H1 (cell line): Measurements from ENCODE around the gene ABI1. TPM values are rescaled to one million over a fixed set of nuclear protein-coding genes. Genes with fewer than 3 reads are reported as not detected.

Source experiments
- HDAC2 ChIP-seq, 2 experiments: fragments of 300-600 bp in 1 of 2; sonication (generic) in 1 of 2; IDR thresholded peaks; 2 replicates each; pipeline ENCODE4 v1.6.1; 2011 to 2012; ENCODE audit warnings: low read depth in 2 of 2, low read length in 2 of 2, mild to moderate bottlenecking in 2 of 2, moderate library complexity in 2 of 2, borderline replicate concordance in 1 of 2, inconsistent platforms in 1 of 2
- KDM4A ChIP-seq: IDR thresholded peaks from one replicate; pipeline ENCODE4 v1.7.1; 2012; ENCODE audit warnings: low read depth, mild to moderate bottlenecking, moderate library complexity, low read length, inconsistent platforms; ENCODE audit not compliant: severe bottlenecking
- SAP30 ChIP-seq: fragments of 300-600 bp; sonication (generic); IDR thresholded peaks from 2 replicates; pipeline ENCODE4 v1.7.1; 2012; ENCODE audit warnings: low read length, moderate library complexity, mild to moderate bottlenecking, inconsistent platforms; ENCODE audit not compliant: insufficient read depth, insufficient replicate concordance
- SIX5 ChIP-seq: IDR thresholded peaks from 2 replicates; pipeline ENCODE4 v1.6.1; 2011; ENCODE audit warnings: mild to moderate bottlenecking, low read depth, low read length
- TAF1 ChIP-seq: IDR thresholded peaks from 2 replicates; pipeline ENCODE4 v1.6.1; 2011; ENCODE audit warnings: mild to moderate bottlenecking, low read depth, low read length
- TBP ChIP-seq: IDR thresholded peaks from 2 replicates; pipeline ENCODE4 v1.6.1; 2011; ENCODE audit warnings: low read depth, low read length, improper control_type of control experiment
- ZNF274 ChIP-seq: IDR thresholded peaks from 2 replicates; pipeline ENCODE4 v1.7.0; 2012; ENCODE audit warnings: low read length, borderline replicate concordance; ENCODE audit errors: extremely low read depth
- polyA plus RNA-seq, 7 experiments: library from polyadenylated mRNA; depleted of rRNA in 3 of 7; stranded (reverse) in 5 of 7; unstranded in 2 of 7; fragments of >200 nt in 5 of 7; fragments of 200-250 nt in 2 of 7; gene quantifications; 1 replicate in 5 of 7; 2 replicates in 1 of 7; 4 replicates in 1 of 7; pipeline versions ENCODE4 v1.2.1 to v1.2.3, GENCODE V29; 2011 to 2013; ENCODE audit warnings: missing spikeins in 2 of 7, mixed read lengths in 2 of 7
- total RNA-seq: library from RNA; stranded (reverse); fragmentation: NEBNext Ultra II Directional; extraction: Animal tissue kit (Norgen Biotek cat#: 25700); gene quantifications from 2 replicates; pipeline ENCODE4 v1.2.1, GENCODE V29; 2021
- TF ChIP-seq, protein P1 (sequence below): IDR thresholded peaks from 2 replicates; pipeline ENCODE4 v1.6.1; 2012; ENCODE audit warnings: inconsistent platforms

Gene ABI1
- total and polyA plus RNA-seq, 2 of the 8 experiments (the other 6 are each of a cell fraction or from before 2014, with no cell fraction given) = 35.4 to 37.0 TPM

DNA sequence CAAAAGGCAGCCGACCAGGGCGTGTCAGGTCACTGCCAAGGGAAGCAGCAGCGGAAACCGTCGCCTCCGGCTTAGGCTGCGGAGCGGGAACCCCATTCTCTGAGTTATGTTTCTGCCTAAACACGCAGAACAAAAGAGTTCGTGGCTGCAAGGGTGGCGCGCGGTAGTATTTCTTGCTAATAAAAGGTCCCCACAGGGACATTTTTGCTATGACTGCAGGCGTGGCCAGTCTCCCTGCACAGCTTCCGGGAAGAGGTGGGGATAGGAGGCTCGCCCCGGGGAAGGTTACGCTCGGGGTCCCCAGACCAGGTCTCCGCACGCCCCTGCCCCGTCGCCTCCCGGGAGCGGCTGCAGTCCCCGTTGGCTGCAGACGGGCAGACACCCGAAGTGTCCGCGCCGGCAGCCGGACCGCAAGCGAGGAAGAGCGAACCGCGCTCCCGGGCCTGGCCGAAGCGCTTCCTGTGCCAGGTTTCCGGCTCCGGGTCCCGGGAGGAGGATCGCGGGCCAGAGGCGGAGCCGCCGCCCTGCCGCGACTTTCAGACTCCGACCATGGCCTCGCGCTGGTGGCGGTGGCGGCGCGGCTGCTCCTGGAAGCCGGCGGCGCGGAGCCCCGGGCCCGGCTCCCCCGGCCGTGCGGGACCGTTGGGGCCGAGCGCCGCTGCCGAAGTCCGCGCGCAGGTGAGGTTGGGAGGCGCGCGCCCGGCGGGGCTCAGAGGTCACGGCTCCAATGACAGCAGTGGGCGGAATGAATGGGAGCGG, 163.4 kb downstream of the ABI1 start, which contains the start of gene PDSS1 (continued):
- TF ChIP-seq SAP30 (peak; percentile 25), TAF1 (peak; percentile 56; the same call in 1 of the 2 replicates), ZNF274 (no peak), TBP (peak; percentile 83; the same call in 1 of the 2 replicates), HDAC2 (IDR thresholded peaks at IDR 0.05; ENCODE audit: borderline replicate concordance in 1 of 2, low read depth in 2 of 2, low read length in 2 of 2) (peak in 1 of 2 experiments; percentile 69; a peak in 1 of 4 replicates), SIX5 (no peak), KDM4A (peak; percentile 87)
- TF ChIP-seq, protein P1, sequence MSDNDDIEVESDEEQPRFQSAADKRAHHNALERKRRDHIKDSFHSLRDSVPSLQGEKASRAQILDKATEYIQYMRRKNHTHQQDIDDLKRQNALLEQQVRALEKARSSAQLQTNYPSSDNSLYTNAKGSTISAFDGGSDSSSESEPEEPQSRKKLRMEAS = no peak
